ENCODE measurements around the gene TENM4. TPM values are rescaled to one million over a fixed set of nuclear protein-coding genes. Genes with fewer than 3 reads are reported as not detected.

TENM4 gene
- total RNA-seq, 4 donors from 2014 or later = 5.5 to 12.3 (median 8.9) TPM

- ATAC-seq = no peak
- Histone ChIP-seq H3K4me1 (peaks cover 9 to 60% (median 19%) of the 10 kb centered on the region in 3 donors), H3K9me3 (no peaks in the 10 kb centered on the region), H3K27ac (peak overlapping the region; percentile 78 to 88 (median 82)), H3K27me3 (no peaks in the 10 kb centered on the region), H3K36me3 (no peaks in the 10 kb centered on the region), H3K4me3 (no peak overlapping the region)
- TF ChIP-seq CTCF (IDR thresholded peaks at IDR 0.05) (no peak), EP300 (IDR thresholded peaks at IDR 0.05) (no peak), POLR2AphosphoS5 (IDR thresholded peaks at IDR 0.05) (no peak)
- WGBS, 2 donors (ENCODE audit: low coverage in 1 of 2) = 20 to 24% methylated on average over 3 to 7 of the region's 7 CpGs
These were observed 630.8 kb downstream of the TENM4 start for GRCh38 chr11:78809931-78810541.

- no peaks in the 10 kb centered on the region for H3K36me3 ChIP-seq
- peaks cover 9 to 56% (median 19%) of the 10 kb centered on the region in 3 donors for H3K4me1 ChIP-seq
- peak overlapping the region; percentile 78 to 88 (median 82) for H3K27ac ChIP-seq
- no peak for ATAC-seq
- TF ChIP-seq POLR2AphosphoS5 (IDR thresholded peaks at IDR 0.05) = no peak
- no peak for TF ChIP-seq EP300 (IDR thresholded peaks at IDR 0.05)
- TF ChIP-seq CTCF (IDR thresholded peaks at IDR 0.05) = no peak
- 35 to 40% methylated on average over 1 to 2 of the region's 4 CpGs for WGBS, 2 donors (ENCODE audit: low coverage in 1 of 2)
- H3K27me3 ChIP-seq = no peaks in the 10 kb centered on the region
- H3K9me3 ChIP-seq = no peaks in the 10 kb centered on the region
- H3K4me3 ChIP-seq = no peak overlapping the region
These were observed 631.9 kb downstream of the TENM4 start for GRCh38 chr11:78808923-78809322.

GRCh38 chr11:78807351-78807750 lies 633.5 kb downstream of the TENM4 start:
- H3K27me3 ChIP-seq = no peaks in the 10 kb centered on the region
- no peak for ATAC-seq
- peaks cover 10 to 47% (median 21%) of the 10 kb centered on the region in 3 donors for H3K4me1 ChIP-seq
- no peaks in the 10 kb centered on the region for H3K9me3 ChIP-seq
- peak overlapping the region in 1 of 4 donors; percentile 26 for H3K27ac ChIP-seq
- TF ChIP-seq POLR2AphosphoS5 (IDR thresholded peaks at IDR 0.05) = no peak
- no peak for TF ChIP-seq CTCF (IDR thresholded peaks at IDR 0.05)
- no peak for TF ChIP-seq POLR2A (IDR thresholded peaks at IDR 0.05)
- TF ChIP-seq EP300 (IDR thresholded peaks at IDR 0.05) = no peak
- 72 to 90% methylated on average over 1 to 2 of the region's 2 CpGs for WGBS, 2 donors (ENCODE audit: low coverage in 1 of 2)
- no peak overlapping the region for H3K4me3 ChIP-seq
- H3K36me3 ChIP-seq = no peaks in the 10 kb centered on the region

GRCh38 chr11:78806214-78807004 lies 634.4 kb downstream of the TENM4 start:
- Histone ChIP-seq H3K4me3 (no peak overlapping the region), H3K4me1 (peaks cover 19 to 47% (median 30%) of the 10 kb centered on the region in 3 donors), H3K36me3 (no peaks in the 10 kb centered on the region), H3K27me3 (no peaks in the 10 kb centered on the region), H3K27ac (peak overlapping the region in 2 of 4 donors; percentile 2 to 21), H3K9me3 (no peaks in the 10 kb centered on the region)
- ATAC-seq = no peak
- WGBS, 2 donors (ENCODE audit: low coverage in 1 of 2) = 38 to 46% methylated on average over 2 of the region's 2 CpGs
- TF ChIP-seq CTCF (IDR thresholded peaks at IDR 0.05) = no peak

GRCh38 chr11:78804991-78805390 lies 635.8 kb downstream of the TENM4 start:
- 94 to 95% methylated on average over 3 to 4 of the region's 9 CpGs for WGBS, 2 donors (ENCODE audit: low coverage in 1 of 2)
- ATAC-seq = no peak
- TF ChIP-seq POLR2AphosphoS5 (IDR thresholded peaks at IDR 0.05) = no peak
- no peak for TF ChIP-seq CTCF (IDR thresholded peaks at IDR 0.05)
- TF ChIP-seq EP300 (IDR thresholded peaks at IDR 0.05) = no peak
- TF ChIP-seq POLR2A (IDR thresholded peaks at IDR 0.05) = no peak
- Histone ChIP-seq H3K4me1 (peaks cover 28 to 47% (median 37%) of the 10 kb centered on the region in 3 donors), H3K27ac (no peak overlapping the region), H3K27me3 (no peaks in the 10 kb centered on the region), H3K4me3 (no peak overlapping the region), H3K36me3 (no peaks in the 10 kb centered on the region), H3K9me3 (no peaks in the 10 kb centered on the region)
